Adrenal gland (tissue), 12 donors: ENCODE measurements around the gene PTPRD. TPM values are rescaled to one million over a fixed set of nuclear protein-coding genes. Genes with fewer than 3 reads are reported as not detected.

Experiments used
- DNase-seq, 7 donors: peaks; one replicate each; pipeline ENCODE4 v3.0.0-alpha.2; 2019 to 2020
- H3K27ac ChIP-seq, 5 donors: fragments of 200-600 bp; sonication (generic) in 4 of 5; 1 replicate in 3 of 5; 2 replicates in 2 of 5; pipeline versions ENCODE4 v1.5.1 to v1.8.0; 2016 to 2020; ENCODE audit warnings: mild to moderate bottlenecking in 1 of 5
- H3K27me3 ChIP-seq: fragments of 200-600 bp; 2 replicates; pipeline ENCODE4 v1.8.0; 2021
- H3K36me3 ChIP-seq, 2 donors: fragments of 200-600 bp; replicated peaks in 1 of 2; 1 replicate in 1 of 2; 2 replicates in 1 of 2; pipeline versions ENCODE4 v1.5.1 to v1.8.0; 2018 to 2022
- H3K4me1 ChIP-seq, 2 donors: fragments of 200-600 bp; replicated peaks in 1 of 2; 1 replicate in 1 of 2; 2 replicates in 1 of 2; pipeline versions ENCODE4 v1.5.1 to v1.8.0; 2018 to 2021
- H3K4me3 ChIP-seq, 4 donors: fragments of 200-600 bp; sonication (generic) in 3 of 4; one replicate each; pipeline ENCODE4 v1.5.1; 2016 to 2018
- H3K9me3 ChIP-seq, 3 donors: fragments of 200-600 bp; sonication (generic) in 1 of 3; replicated peaks in 1 of 3; 1 replicate in 2 of 3; 2 replicates in 1 of 3; pipeline versions ENCODE4 v1.5.1 to v1.8.0; 2016 to 2021
- POLR2A ChIP-seq, 2 donors: fragments of 450-650 bp; IDR thresholded peaks; one replicate each; pipeline ENCODE4 v1.6.1; 2017; ENCODE audit warnings: antibody characterized with exemption in 2 of 2, mild to moderate bottlenecking in 2 of 2, moderate library complexity in 1 of 2
- WGBS, 4 donors: extraction: QIAGEN DNeasy Blood & Tissue Kit in 2 of 4; methylation state at CpG; one replicate each; pipeline versions ENCODE4 v1.1.5 to v1.1.7; 2013 to 2017; 5-methylcytosine and 5-hydroxymethylcytosine counted together
- intact Hi-C, 2 donors: fragments of 100-400 bp; cut with DNase I; formaldehyde crosslinking; loops; one replicate each; pipeline versions ENCODE4 v1.14.1 to v1.15.0; 2022 to 2023
- polyA plus RNA-seq, 3 donors: library from polyadenylated mRNA; stranded (reverse); fragments of 200-250 nt in 2 of 3; fragments of 350-450 nt in 1 of 3; fragmentation: Illumina TruSeq in 1 of 3; extraction: RNeasy Lipid Tissue Mini Kit (QIAGEN cat#74804) in 1 of 3; gene quantifications; one replicate each; pipeline ENCODE4 v1.2.3, GENCODE V29; 2013 to 2014
- total RNA-seq, 9 donors: library from RNA; depleted of rRNA in 4 of 9; stranded (reverse); fragments of >200 nt in 4 of 9; fragments of 120-200 nt in 1 of 9; fragmentation: NEBNext Ultra II Directional in 1 of 9; extraction: Animal tissue kit (Norgen Biotek cat#: 25700) in 1 of 9; gene quantifications; one replicate each; pipeline versions ENCODE4 v1.1.0 to v1.2.4, GENCODE V29; 2013 to 2023
- TF ChIP-seq, protein P1 (sequence below), 6 experiments: fragments of 450-650 bp in 4 of 6; fragments of 200-600 bp in 2 of 6; sonication (generic) in 1 of 6; IDR thresholded peaks; 1 replicate in 5 of 6; 2 replicates in 1 of 6; pipeline versions ENCODE4 v1.5.1 to v1.8.0; 2016 to 2021; ENCODE audit warnings: antibody characterized with exemption in 6 of 6, mild to moderate bottlenecking in 2 of 6, moderate library complexity in 1 of 6
- donor health status: healthy with polysubstance abuse.
- donor health status: Bipolar disorder and iron deficiency.
- donor health status: DM: yes; HTN: yes; CAD: no.
- donor health status: DM: no; HTN: no; CAD: no.
- donor health status: DM: no; HTN: no; CAD: no.
- donor health status: DM: yes; HTN: yes; CAD: no.

The PTPRD gene
- total and polyA plus RNA-seq, 12 donors, result 0.61 to 71.2 (median 4.5) TPM

DNA sequence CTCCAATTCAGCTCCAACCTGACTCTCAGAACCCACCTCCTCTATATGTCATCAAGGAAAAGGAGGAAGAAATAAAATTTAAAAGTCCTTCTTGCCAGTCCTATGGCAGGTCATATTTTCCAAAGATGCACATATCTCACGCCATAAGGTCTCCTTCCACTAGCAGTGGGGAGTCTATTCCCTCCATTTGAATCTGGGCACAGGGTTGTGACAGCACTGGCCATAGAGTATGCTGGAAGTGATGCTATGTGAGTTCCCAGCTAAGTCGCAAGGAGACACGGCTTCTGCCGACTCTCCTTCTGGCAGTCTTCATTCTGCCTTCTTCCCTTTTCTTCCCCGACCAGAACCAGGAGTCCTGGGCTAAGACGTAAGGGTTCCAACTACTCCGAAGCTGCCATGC lies 1929.3 kb downstream of the PTPRD start:
- no peaks in the 10 kb centered on the region for H3K27me3 ChIP-seq
- H3K4me1 ChIP-seq, result no peaks in the 10 kb centered on the region
- intact Hi-C loops, result no loop called here
- H3K27ac ChIP-seq, result no peak overlapping the region
- no peaks in the 10 kb centered on the region for H3K9me3 ChIP-seq
- no peaks in the 10 kb centered on the region for H3K36me3 ChIP-seq
- H3K4me3 ChIP-seq, result no peak overlapping the region
- no peak for DNase-seq
- 77 to 88% (median 85%) methylated on average over 7 of the region's 7 CpGs for WGBS, 4 donors
- no peak for TF ChIP-seq POLR2A (IDR thresholded peaks at IDR 0.05)
- TF ChIP-seq, protein P1, sequence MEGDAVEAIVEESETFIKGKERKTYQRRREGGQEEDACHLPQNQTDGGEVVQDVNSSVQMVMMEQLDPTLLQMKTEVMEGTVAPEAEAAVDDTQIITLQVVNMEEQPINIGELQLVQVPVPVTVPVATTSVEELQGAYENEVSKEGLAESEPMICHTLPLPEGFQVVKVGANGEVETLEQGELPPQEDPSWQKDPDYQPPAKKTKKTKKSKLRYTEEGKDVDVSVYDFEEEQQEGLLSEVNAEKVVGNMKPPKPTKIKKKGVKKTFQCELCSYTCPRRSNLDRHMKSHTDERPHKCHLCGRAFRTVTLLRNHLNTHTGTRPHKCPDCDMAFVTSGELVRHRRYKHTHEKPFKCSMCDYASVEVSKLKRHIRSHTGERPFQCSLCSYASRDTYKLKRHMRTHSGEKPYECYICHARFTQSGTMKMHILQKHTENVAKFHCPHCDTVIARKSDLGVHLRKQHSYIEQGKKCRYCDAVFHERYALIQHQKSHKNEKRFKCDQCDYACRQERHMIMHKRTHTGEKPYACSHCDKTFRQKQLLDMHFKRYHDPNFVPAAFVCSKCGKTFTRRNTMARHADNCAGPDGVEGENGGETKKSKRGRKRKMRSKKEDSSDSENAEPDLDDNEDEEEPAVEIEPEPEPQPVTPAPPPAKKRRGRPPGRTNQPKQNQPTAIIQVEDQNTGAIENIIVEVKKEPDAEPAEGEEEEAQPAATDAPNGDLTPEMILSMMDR (IDR thresholded peaks at IDR 0.05), result no peak

- Histone ChIP-seq H3K4me1 (no peaks in the 10 kb centered on the region), H3K27me3 (no peaks in the 10 kb centered on the region), H3K9me3 (no peaks in the 10 kb centered on the region), H3K36me3 (no peaks in the 10 kb centered on the region), H3K4me3 (no peak overlapping the region), H3K27ac (no peak overlapping the region)
- DNase-seq, result no peak
- WGBS, 4 donors, result 77 to 89% (median 78%) methylated on average over 2 of the region's 2 CpGs
- TF ChIP-seq POLR2A (IDR thresholded peaks at IDR 0.05), result no peak
- TF ChIP-seq, protein P1 (IDR thresholded peaks at IDR 0.05), result no peak
- intact Hi-C loops, result no loop called here
These were observed 1932.1 kb downstream of the PTPRD start for GRCh38 chr9:8680658-8681057.

DNA sequence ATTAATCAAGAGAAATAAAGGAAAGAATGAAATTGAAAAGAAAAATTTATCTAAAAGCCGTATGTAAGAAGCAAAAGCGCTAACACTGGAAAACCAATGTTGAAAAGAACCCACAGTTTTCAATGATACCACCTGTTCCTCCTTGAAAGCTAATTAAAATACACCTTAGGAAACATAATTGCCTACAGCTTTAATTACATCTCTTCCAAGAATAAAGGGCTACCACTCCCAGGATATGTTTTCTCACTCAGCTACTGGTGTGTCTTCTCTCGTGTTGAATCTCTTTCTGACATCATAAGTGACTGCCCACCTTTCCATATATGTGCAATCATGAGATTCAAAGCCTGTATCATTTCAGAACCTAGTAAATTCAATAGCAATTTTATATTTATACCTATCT lies 1932.6 kb downstream of the PTPRD start:
- Histone ChIP-seq H3K9me3 (no peaks in the 10 kb centered on the region), H3K4me3 (no peak overlapping the region), H3K27me3 (no peaks in the 10 kb centered on the region), H3K36me3 (no peaks in the 10 kb centered on the region), H3K4me1 (no peaks in the 10 kb centered on the region), H3K27ac (no peak overlapping the region)
- DNase-seq, result no peak
- TF ChIP-seq POLR2A (IDR thresholded peaks at IDR 0.05), result no peak
- TF ChIP-seq, protein P1 (IDR thresholded peaks at IDR 0.05), result no peak
- intact Hi-C loops, result no loop called here
- WGBS, 4 donors, result 81 to 92% (median 88%) methylated on average over 3 of the region's 3 CpGs

DNA sequence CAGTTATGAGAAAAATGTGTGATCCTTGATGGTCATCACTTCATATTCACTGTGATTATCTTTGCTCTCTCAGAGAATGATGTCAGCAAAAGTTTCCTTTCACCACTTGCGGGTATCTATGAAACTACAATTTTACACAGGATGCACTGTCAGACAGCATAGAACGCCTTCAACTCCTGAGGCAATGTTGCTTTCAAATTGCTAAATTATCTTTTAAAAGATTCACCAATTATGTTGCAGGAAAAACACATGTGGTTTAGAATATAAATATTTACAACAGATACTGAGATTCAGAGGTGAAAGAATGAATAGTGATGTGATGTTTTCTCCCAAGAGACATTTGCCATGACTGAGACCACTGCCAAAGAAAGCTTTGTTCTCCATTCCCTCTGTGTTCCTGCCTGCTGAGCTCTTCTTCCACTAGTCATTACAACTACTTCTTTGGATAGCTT lies 1933.4 kb downstream of the PTPRD start:
- Histone ChIP-seq H3K4me3 (no peak overlapping the region), H3K9me3 (no peaks in the 10 kb centered on the region), H3K27me3 (no peaks in the 10 kb centered on the region), H3K4me1 (no peaks in the 10 kb centered on the region), H3K27ac (no peak overlapping the region), H3K36me3 (no peaks in the 10 kb centered on the region)
- intact Hi-C loops, result no loop called here
- TF ChIP-seq, protein P1 (IDR thresholded peaks at IDR 0.05), result no peak
- TF ChIP-seq POLR2A (IDR thresholded peaks at IDR 0.05), result no peak
- WGBS, 4 donors, result 54 to 77% (median 62%) methylated on average over 2 of the region's 2 CpGs
- no peak for DNase-seq
